ENCODE results near the gene TYR. TPM values are rescaled to one million over a fixed set of nuclear protein-coding genes. Genes with fewer than 3 reads are reported as not detected.
"Not testable (repeated sequence)": the region's sequence is repeated elsewhere in the genome, so short reads cannot be mapped to it uniquely, and the experiment has no call there.

Gene TYR
- total and polyA plus RNA-seq, 8 donors: not detected

- DNase-seq: no peak
- Histone ChIP-seq H3K4me3 (no peak overlapping the region), H3K4me1 (no peaks in the 10 kb centered on the region), H3K27me3 (no peaks in the 10 kb centered on the region), H3K36me3 (no peaks in the 10 kb centered on the region), H3K9me3 (no peaks in the 10 kb centered on the region), H3K27ac (no peak overlapping the region)
- TF ChIP-seq EP300 (IDR thresholded peaks at IDR 0.05): no peak
- no peak for TF ChIP-seq POLR2AphosphoS5 (IDR thresholded peaks at IDR 0.05)
- no peak for TF ChIP-seq POLR2A (IDR thresholded peaks at IDR 0.05)
- 54 to 71% (median 65%) methylated on average over 5 of the region's 5 CpGs for WGBS, 5 donors
- intact Hi-C loops (cut with DNase I; ENCODE audit: low total_unique reads): no loop called here
These were observed 150.2 kb downstream of the TYR start for GRCh38 chr11:89327885-89328284.

GRCh38 chr11:89331940-89332339 is 154.3 kb downstream of the TYR start:
- H3K9me3 ChIP-seq; intact Hi-C loops (cut with DNase I; ENCODE audit: low total_unique reads); H3K36me3 ChIP-seq; H3K27me3 ChIP-seq; H3K4me3 ChIP-seq; H3K4me1 ChIP-seq; DNase-seq; H3K27ac ChIP-seq: not testable (repeated sequence)
- WGBS, 5 donors: 53 to 70% (median 64%) methylated on average over 4 of the region's 4 CpGs

- whole genome bisulfite sequencing, 5 donors: 18 to 41% (median 21%) methylated on average over 1 of the region's 1 CpG
- H3K36me3 ChIP-seq; H3K27me3 ChIP-seq; H3K4me1 ChIP-seq; H3K27ac ChIP-seq; H3K4me3 ChIP-seq; intact Hi-C loops (cut with DNase I; ENCODE audit: low total_unique reads); H3K9me3 ChIP-seq: not testable (repeated sequence)
- peak in 1 of 2 donors; percentile 15 for DNase-seq
- TF ChIP-seq CTCF (IDR thresholded peaks at IDR 0.05): peak in 3 of 7 experiments; percentile 10 to 28 (median 27)
These were observed 156.0 kb downstream of the TYR start for GRCh38 chr11:89333704-89334103.

- WGBS, 5 donors: 34 to 49% (median 39%) methylated on average over 4 of the region's 4 CpGs
- H3K36me3 ChIP-seq; H3K27me3 ChIP-seq; H3K27ac ChIP-seq; H3K9me3 ChIP-seq; H3K4me3 ChIP-seq; intact Hi-C loops (cut with DNase I; ENCODE audit: low total_unique reads); H3K4me1 ChIP-seq: not testable (repeated sequence)
- peak in 1 of 2 donors; percentile 31 for DNase-seq
These were observed 159.5 kb downstream of the TYR start for GRCh38 chr11:89337100-89337650.

- H3K27me3 ChIP-seq; H3K9me3 ChIP-seq; H3K4me3 ChIP-seq; intact Hi-C loops (cut with DNase I; ENCODE audit: low total_unique reads); H3K27ac ChIP-seq; DNase-seq; H3K36me3 ChIP-seq; H3K4me1 ChIP-seq: not testable (repeated sequence)
- WGBS, 5 donors: 47 to 55% (median 51%) methylated on average over 2 of the region's 2 CpGs
These were observed 160.4 kb downstream of the TYR start for GRCh38 chr11:89338073-89338472.

- H3K27ac ChIP-seq; H3K9me3 ChIP-seq; DNase-seq; H3K27me3 ChIP-seq; H3K4me3 ChIP-seq; H3K4me1 ChIP-seq; intact Hi-C loops (cut with DNase I; ENCODE audit: low total_unique reads); H3K36me3 ChIP-seq: not testable (repeated sequence)
These were observed 162.8 kb downstream of the TYR start for GRCh38 chr11:89340450-89340849.

- not testable (repeated sequence) for H3K27me3 ChIP-seq
- WGBS, 5 donors: 52 to 72% (median 65%) methylated on average over 3 of the region's 3 CpGs
- peak in 1 of 2 donors; percentile 22 for DNase-seq
These were observed 165.4 kb downstream of the TYR start for GRCh38 chr11:89342880-89343572.

More at GRCh38 chr11:89342880-89343572, 165.4 kb downstream of the TYR start:
- H3K4me1 ChIP-seq; H3K9me3 ChIP-seq; H3K36me3 ChIP-seq; H3K27ac ChIP-seq; H3K4me3 ChIP-seq; intact Hi-C loops (cut with DNase I; ENCODE audit: low total_unique reads): not testable (repeated sequence)

Other genes starting within 250 kb of the TYR start
- gene GRM5, start 111.9 kb upstream of the TYR start, total RNA-seq: under 1 TPM in 1 of 5 donors, not detected in 4; 0.37 TPM
- not detected for gene GRM5, start 111.9 kb upstream of the TYR start, polyA plus RNA-seq

Measured in stomach (tissue), 9 donors.